AG09309 (cell line): Measurements from ENCODE around the gene SMU1.
"Not testable (repeated sequence)": the region's sequence is repeated elsewhere in the genome, so short reads cannot be mapped to it uniquely, and the experiment has no call there.

Experiments
- DNase-seq: peaks from one replicate; pipeline ENCODE4 v3.0.0-alpha.2; 2010; ENCODE audit warnings: low read depth
- H3K4me3 ChIP-seq: 2 replicates; pipeline ENCODE4 v1.5.1; 2011; ENCODE audit warnings: mild to moderate bottlenecking, low read depth, low read length, moderate library complexity; ENCODE audit not compliant: control insufficient read depth
- TF ChIP-seq, protein P1 (sequence below): IDR thresholded peaks from 2 replicates; pipeline ENCODE4 v1.5.1; 2011; ENCODE audit warnings: mild to moderate bottlenecking, low read depth, low read length, inconsistent platforms; ENCODE audit not compliant: insufficient read depth, control insufficient read depth; ENCODE audit errors: missing control alignments

Gene SMU1

DNA sequence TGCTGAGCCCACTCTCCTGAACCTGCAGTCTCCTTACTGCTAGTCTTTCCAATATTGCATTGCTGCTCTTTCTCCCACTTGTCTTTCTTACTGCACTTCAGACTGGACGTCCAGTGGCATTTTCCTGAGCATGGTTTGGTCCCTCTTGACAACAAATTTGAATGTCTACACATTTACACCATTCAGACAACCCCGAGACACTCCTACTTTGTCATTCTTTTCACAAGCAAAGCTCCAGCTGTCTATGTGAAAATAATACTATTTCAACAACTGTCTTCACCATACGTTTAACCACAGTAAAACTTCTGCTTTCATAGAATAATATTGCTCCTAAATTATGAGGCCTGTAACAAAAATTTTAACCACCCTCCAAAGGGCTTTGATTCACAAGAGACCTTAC, 64.6 kb downstream of the SMU1 start:
- DNase-seq = no peak
- H3K4me3 ChIP-seq = no peak overlapping the region
- TF ChIP-seq, protein P1, sequence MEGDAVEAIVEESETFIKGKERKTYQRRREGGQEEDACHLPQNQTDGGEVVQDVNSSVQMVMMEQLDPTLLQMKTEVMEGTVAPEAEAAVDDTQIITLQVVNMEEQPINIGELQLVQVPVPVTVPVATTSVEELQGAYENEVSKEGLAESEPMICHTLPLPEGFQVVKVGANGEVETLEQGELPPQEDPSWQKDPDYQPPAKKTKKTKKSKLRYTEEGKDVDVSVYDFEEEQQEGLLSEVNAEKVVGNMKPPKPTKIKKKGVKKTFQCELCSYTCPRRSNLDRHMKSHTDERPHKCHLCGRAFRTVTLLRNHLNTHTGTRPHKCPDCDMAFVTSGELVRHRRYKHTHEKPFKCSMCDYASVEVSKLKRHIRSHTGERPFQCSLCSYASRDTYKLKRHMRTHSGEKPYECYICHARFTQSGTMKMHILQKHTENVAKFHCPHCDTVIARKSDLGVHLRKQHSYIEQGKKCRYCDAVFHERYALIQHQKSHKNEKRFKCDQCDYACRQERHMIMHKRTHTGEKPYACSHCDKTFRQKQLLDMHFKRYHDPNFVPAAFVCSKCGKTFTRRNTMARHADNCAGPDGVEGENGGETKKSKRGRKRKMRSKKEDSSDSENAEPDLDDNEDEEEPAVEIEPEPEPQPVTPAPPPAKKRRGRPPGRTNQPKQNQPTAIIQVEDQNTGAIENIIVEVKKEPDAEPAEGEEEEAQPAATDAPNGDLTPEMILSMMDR = no peak

DNA sequence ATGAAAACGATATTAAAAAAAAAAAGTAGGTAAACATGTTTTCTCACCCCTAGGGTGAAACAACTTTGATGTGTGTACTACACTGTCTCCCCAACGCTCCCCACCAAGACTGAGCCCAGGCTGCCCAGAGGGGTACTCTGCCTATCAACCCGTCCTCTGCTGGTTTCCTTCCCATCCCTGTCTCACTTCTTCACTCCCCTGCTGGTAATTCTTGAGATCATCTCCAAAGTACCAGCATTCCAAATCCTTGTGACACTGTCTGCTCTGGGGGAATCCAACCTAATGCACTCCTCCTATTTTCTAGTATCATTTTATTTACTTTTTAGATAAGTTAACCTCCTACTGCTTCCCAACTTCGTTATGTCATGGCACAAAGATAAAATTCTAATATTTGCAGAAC, 68.7 kb downstream of the SMU1 start:
- TF ChIP-seq, protein P1 = no peak
- no peak overlapping the region for H3K4me3 ChIP-seq

DNA sequence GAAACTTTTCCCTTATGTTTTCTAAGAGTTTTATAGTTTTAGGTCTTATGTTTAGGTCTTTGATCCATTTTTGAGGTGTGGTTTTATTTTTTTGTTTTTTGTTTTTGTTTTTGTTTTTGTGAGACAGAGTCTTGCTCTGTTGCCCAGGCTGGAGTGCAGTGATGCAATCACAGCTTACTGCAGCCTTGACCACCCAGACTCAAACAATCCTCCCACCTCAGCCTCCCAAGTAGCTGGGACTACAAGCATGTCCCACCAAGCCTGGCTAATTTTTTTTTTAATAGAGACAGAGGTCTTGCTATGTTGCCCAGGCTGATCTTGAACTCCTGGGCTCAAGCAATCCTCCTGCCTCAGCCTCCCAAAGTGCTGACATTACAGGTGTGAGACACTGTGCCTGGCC, 71.1 kb downstream of the SMU1 start:
- not testable (repeated sequence) for DNase-seq

More for the DNA sequence above, 68.7 kb downstream of the SMU1 start:
- no peak for DNase-seq

DNA sequence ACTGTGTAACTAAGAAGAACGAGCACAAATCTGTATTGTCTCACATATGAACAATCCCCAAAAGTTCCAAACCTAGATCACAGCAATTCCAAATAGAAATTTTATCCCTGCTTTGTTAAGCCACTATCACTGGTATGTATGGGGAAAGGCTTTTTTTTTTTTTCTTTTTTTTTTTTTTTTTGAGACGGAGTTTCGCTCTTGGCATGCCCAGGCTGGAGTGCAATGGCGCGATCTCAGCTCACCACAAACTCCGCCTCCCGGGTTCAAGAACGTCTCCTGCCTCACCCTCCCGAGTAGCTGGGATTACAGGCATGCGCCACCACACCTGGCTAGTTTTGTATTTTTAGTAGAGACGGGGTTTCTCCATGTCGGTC, 75.8 kb downstream of the SMU1 start:
- peak overlapping the region; percentile 78 for H3K4me3 ChIP-seq
- DNase-seq = not testable (repeated sequence)

More for the DNA sequence above, 71.1 kb downstream of the SMU1 start:
- not testable (repeated sequence) for H3K4me3 ChIP-seq

DNA sequence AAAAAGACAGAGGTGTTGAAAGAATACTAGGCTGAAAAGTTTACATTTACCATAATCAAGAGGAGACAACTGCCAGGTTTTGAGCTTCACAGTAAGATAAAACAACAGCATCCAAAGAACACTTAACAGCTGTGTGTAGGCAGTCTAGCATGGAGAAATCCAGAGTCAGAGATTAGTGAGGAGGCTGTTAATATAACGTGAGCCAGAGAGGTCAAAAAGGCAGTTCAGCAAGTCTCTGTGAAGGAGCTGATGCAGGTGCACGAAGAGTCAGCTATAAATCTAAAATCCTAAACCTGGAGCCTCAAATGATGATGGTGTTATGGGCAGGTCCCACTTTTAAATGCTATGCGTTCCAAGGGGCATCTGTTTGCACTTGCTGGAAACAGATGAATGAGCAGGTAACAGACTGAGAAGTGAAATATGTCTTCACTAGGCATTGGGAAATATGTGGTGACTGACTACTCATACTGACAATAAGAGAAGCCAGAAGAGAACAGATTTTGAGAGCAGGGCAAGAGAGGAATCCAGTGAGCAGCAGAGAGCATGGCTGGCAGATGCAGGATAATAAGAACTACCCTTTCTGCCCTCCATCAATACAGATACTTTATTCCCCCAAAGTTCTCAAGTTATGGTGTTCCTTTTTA, 83.8 kb downstream of the SMU1 start:
- TF ChIP-seq, protein P1 = no peak
- DNase-seq = no peak
- no peak overlapping the region for H3K4me3 ChIP-seq

DNA sequence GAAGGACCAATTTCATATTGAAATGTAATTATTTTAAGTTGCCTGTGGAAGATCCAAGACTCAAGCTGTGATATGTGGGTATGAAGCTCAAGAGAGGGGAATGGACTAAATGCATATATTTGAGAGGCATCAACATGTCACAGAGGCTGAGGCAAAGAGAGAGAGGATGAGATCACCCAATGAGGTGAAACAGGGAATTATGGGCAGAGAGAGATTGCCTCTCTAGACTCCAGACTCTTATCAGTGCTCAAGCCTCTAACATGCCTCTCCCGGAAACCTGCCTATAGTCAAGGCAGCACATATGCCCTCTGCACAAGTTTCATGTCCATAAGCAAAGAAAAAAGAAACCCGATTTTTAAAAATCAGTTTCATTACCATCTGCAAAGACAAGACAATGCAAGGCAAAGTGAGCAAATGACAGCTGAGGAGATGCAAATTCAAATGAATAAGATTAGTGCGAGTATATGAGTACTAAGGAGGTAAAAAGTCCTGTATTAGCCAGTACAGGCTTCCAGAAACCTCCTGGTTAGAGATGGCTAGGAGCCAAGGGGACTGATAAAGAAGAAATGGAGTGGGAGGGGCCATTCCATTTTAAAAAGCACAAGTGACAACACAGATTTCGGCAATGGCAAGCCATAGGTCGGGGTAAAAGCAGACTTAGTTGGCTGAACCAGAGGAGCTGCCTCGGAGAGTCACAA, 84.4 kb downstream of the SMU1 start:
- no peak for DNase-seq
- TF ChIP-seq, protein P1 = no peak
- no peak overlapping the region for H3K4me3 ChIP-seq
